GM12878 (cell line): Measurements from ENCODE around the gene YWHAG. TPM values are rescaled to one million over a fixed set of nuclear protein-coding genes. Genes with fewer than 3 reads are reported as not detected.

Source experiments
- ATAC-seq: fragments of 200-7000 bp; cut with Tn5 transposase; 3 replicates; pipeline ENCODE4 v1.9.1; 2020; ENCODE audit warnings: mild to moderate bottlenecking, moderate library complexity
- BruUV-seq: library from RNA; stranded (reverse); fragments of 400-500 nt; replicated peaks from 2 replicates; lab custom pipeline; 2021; lab: Mats Ljungman, UMichigan
- CTCF ChIA-PET: fragments of 300-600 bp; sonication (Branson Sonifier 250); formaldehyde crosslinking; extraction: SDS; loops from one replicate; lab custom pipeline; 2021; ENCODE audit warnings: inconsistent platforms; lab: Yijun Ruan, JAX
- POLR2A ChIA-PET: fragments of 350-600 bp; formaldehyde crosslinking; extraction: SDS; loops from one replicate; lab custom pipeline; 2021; ENCODE audit warnings: inconsistent platforms; lab: Charles Lee
- RAD21 ChIA-PET: fragments of 300-600 bp; sonication (Branson Sonifier 250); formaldehyde crosslinking; loops from one replicate; lab custom pipeline; 2023; ENCODE audit warnings: antibody characterized with exemption; ENCODE audit not compliant: unreplicated experiment; lab: Charles Lee
- SMC1A ChIA-PET: fragments of 300-600 bp; sonication (Branson Sonifier 250); formaldehyde crosslinking; loops from one replicate; lab custom pipeline; 2023; ENCODE audit not compliant: unreplicated experiment, uncharacterized antibody; lab: Charles Lee
- DNase-seq: peaks from one replicate; pipeline ENCODE4 v3.0.0-alpha.2; 2011; ENCODE audit warnings: low read depth, low spot score
- FAIRE-seq: peaks from 3 replicates; lab custom pipeline; 2011; peaks lifted over from hg19 to GRCh38; lab: Jason Lieb, UNC
- H2AFZ ChIP-seq: 2 replicates; pipeline ENCODE4 v1.6.0; 2011; ENCODE audit warnings: low read depth, low read length, control low read depth; ENCODE audit not compliant: control insufficient read depth
- H3K27ac ChIP-seq: 2 replicates; pipeline ENCODE4 v1.5.1; 2011; ENCODE audit warnings: control low read depth; ENCODE audit not compliant: control insufficient read depth, insufficient read depth
- H3K27me3 ChIP-seq, 2 experiments: replicated peaks in 1 of 2; 2 replicates each; pipeline versions ENCODE4 v1.6.0 to v1.6.1; 2011; ENCODE audit warnings: low read length in 1 of 2; ENCODE audit not compliant: control insufficient read depth in 2 of 2, insufficient read depth in 2 of 2
- H3K36me3 ChIP-seq, 2 experiments: 2 replicates each; pipeline ENCODE4 v1.5.1; 2011; ENCODE audit warnings: low read length in 1 of 2; ENCODE audit not compliant: control insufficient read depth in 2 of 2, insufficient read depth in 2 of 2
- H3K4me1 ChIP-seq: 2 replicates; pipeline ENCODE4 v1.6.1; 2011; ENCODE audit warnings: mild to moderate bottlenecking, low read length, moderate library complexity, mixed read lengths; ENCODE audit not compliant: control insufficient read depth, insufficient read depth
- H3K4me2 ChIP-seq: 2 replicates; pipeline ENCODE4 v1.6.0; 2011; ENCODE audit warnings: control low read depth; ENCODE audit not compliant: control insufficient read depth, insufficient read depth
- H3K4me3 ChIP-seq: fragments of 200-600 bp; sonication (generic); 2 replicates; pipeline ENCODE4 v1.5.1; 2016
- H3K79me2 ChIP-seq: 2 replicates; pipeline ENCODE4 v1.6.0; 2011; ENCODE audit warnings: low read length; ENCODE audit not compliant: control insufficient read depth, insufficient read depth
- H3K9ac ChIP-seq: 2 replicates; pipeline ENCODE4 v1.8.0; 2011; ENCODE audit warnings: low read length, control low read depth, mixed read lengths; ENCODE audit not compliant: control insufficient read depth, insufficient read depth
- H3K9me3 ChIP-seq: replicated peaks from 3 replicates; pipeline ENCODE4 v1.5.1; 2011; ENCODE audit warnings: mild to moderate bottlenecking, low read length; ENCODE audit not compliant: control insufficient read depth, insufficient read depth
- H4K20me1 ChIP-seq: 2 replicates; pipeline ENCODE4 v1.6.0; 2011; ENCODE audit not compliant: control insufficient read depth, insufficient read depth
- BACH1 ChIP-seq: fragments of 450-650 bp; IDR thresholded peaks from 2 replicates; pipeline ENCODE4 v1.6.1; 2017; ENCODE audit warnings: mild to moderate bottlenecking, borderline replicate concordance
- CHD1 ChIP-seq: IDR thresholded peaks from 2 replicates; pipeline ENCODE4 v1.6.1; 2012; ENCODE audit warnings: low read depth, low read length, improper control_type of control experiment
- CTCF ChIP-seq, 3 experiments: IDR thresholded peaks in 2 of 3; conservative IDR thresholded peaks in 1 of 3; 2 replicates each; pipeline ENCODE4 v1.5.1; 2011; ENCODE audit warnings: low read depth in 3 of 3, low read length in 3 of 3, mild to moderate bottlenecking in 3 of 3, control low read depth in 2 of 3, moderate library complexity in 2 of 3, inconsistent platforms in 1 of 3, mixed read lengths in 1 of 3; ENCODE audit not compliant: control insufficient read depth in 2 of 3, insufficient read depth in 1 of 3; ENCODE audit errors: extremely low read depth in 1 of 3
- KLF5 ChIP-seq: fragments of 450-650 bp; IDR thresholded peaks from 2 replicates; pipeline ENCODE4 v1.6.1; 2014; ENCODE audit warnings: mild to moderate bottlenecking; ENCODE audit not compliant: partially characterized antibody
- LARP7 ChIP-seq: fragments of 450-650 bp; IDR thresholded peaks from 2 replicates; pipeline ENCODE4 v1.6.1; 2017; ENCODE audit warnings: mild to moderate bottlenecking
- MYC ChIP-seq: IDR thresholded peaks from 2 replicates; pipeline ENCODE4 v1.6.1; 2011; ENCODE audit warnings: mild to moderate bottlenecking, low read length, moderate library complexity, inconsistent platforms; ENCODE audit not compliant: insufficient read depth, insufficient replicate concordance, insufficient read length, severe bottlenecking
- NFYA ChIP-seq: IDR thresholded peaks from 2 replicates; pipeline ENCODE4 v1.6.1; 2011; ENCODE audit warnings: low read depth, mild to moderate bottlenecking, low read length, improper control_type of control experiment, borderline replicate concordance
- PAX8 ChIP-seq: fragments of 450-650 bp; IDR thresholded peaks from 2 replicates; pipeline ENCODE4 v1.6.1; 2017; ENCODE audit warnings: mild to moderate bottlenecking, moderate library complexity
- PML ChIP-seq: IDR thresholded peaks from 2 replicates; pipeline ENCODE4 v1.6.1; 2012; ENCODE audit warnings: low read length, inconsistent platforms
- POLR2A ChIP-seq: IDR thresholded peaks from 2 replicates; pipeline ENCODE4 v1.6.1; 2011; ENCODE audit warnings: low read depth, mild to moderate bottlenecking, low read length
- POU2F2 ChIP-seq: IDR thresholded peaks from 3 replicates; pipeline ENCODE4 v1.6.1; 2011; ENCODE audit warnings: low read depth, mild to moderate bottlenecking, low read length, borderline replicate concordance
- PRDM15 ChIP-seq: fragments of 450-650 bp; formaldehyde crosslinking; IDR thresholded peaks from 2 replicates; pipeline ENCODE4 v1.4.0; 2020; ENCODE audit warnings: mild to moderate bottlenecking, moderate library complexity
- REST ChIP-seq: IDR thresholded peaks from 2 replicates; pipeline ENCODE4 v1.6.1; 2012; ENCODE audit warnings: mild to moderate bottlenecking, low read depth, low read length
- SMARCA5 ChIP-seq: fragments of 450-650 bp; IDR thresholded peaks from 2 replicates; pipeline ENCODE4 v1.6.1; 2017; ENCODE audit warnings: mild to moderate bottlenecking
- SUPT20H ChIP-seq: IDR thresholded peaks from 2 replicates; pipeline ENCODE4 v1.6.1; 2011; ENCODE audit warnings: low read depth, mild to moderate bottlenecking, low read length, moderate library complexity, borderline replicate concordance; ENCODE audit not compliant: control insufficient read depth
- TARDBP ChIP-seq: IDR thresholded peaks from 2 replicates; pipeline ENCODE4 v1.6.1; 2016; ENCODE audit warnings: borderline replicate concordance
- TCF3 ChIP-seq: IDR thresholded peaks from 2 replicates; pipeline ENCODE4 v1.6.1; 2012; ENCODE audit warnings: low read depth, mild to moderate bottlenecking, low read length, borderline replicate concordance; ENCODE audit not compliant: insufficient read depth
- ZNF274 ChIP-seq: IDR thresholded peaks from one replicate; pipeline ENCODE4 v1.8.0; 2011; ENCODE audit not compliant: insufficient read length, insufficient read depth
- whole genome bisulfite sequencing: methylation state at CpG from one replicate; pipeline ENCODE4 v1.1.6; 2016; ENCODE audit warnings: low lambda C conversion rate; ENCODE audit not compliant: insufficient replicate concordance, insufficient coverage; ENCODE audit errors: missing lambda C conversion rate; 5-methylcytosine and 5-hydroxymethylcytosine counted together
- in situ Hi-C: fragments of 300-500 bp; cut with MboI; formaldehyde crosslinking; loops from 9 replicates; pipeline ENCODE4 v1.14.3; 2018; ENCODE audit warnings: mixed read lengths
- intact Hi-C: fragments of 100-400 bp; cut with micrococcal nuclease; formaldehyde crosslinking; loops from one replicate; pipeline ENCODE4 v1.14.2; 2022; ENCODE audit not compliant: unreplicated experiment
- polyA plus RNA-seq, 11 experiments: library from polyadenylated mRNA; depleted of rRNA in 4 of 11; unstranded in 6 of 11; stranded (reverse) in 5 of 11; fragments of >200 nt; fragmentation: Nextera tagmentation in 4 of 11; fragmentation: Illumina TruSeq in 1 of 11; extraction: Ambion mirVana in 4 of 11; extraction: Trizol in 1 of 11; gene quantifications; 1 replicate in 1 of 11; 2 replicates in 10 of 11; pipeline versions ENCODE4 v1.2.1 to v1.2.3, GENCODE V29; 2011 to 2016; ENCODE audit warnings: inconsistent platforms in 2 of 11, missing spikeins in 2 of 11, low read depth in 1 of 11
- total RNA-seq, 4 experiments: library from RNA; depleted of rRNA in 3 of 4; stranded (reverse); fragments of >200 nt in 3 of 4; fragmentation: Illumina TruSeq in 1 of 4; extraction: Trizol in 1 of 4; gene quantifications; 2 replicates each; pipeline versions ENCODE4 v1.2.1 to v1.2.3, GENCODE V29; 2013 to 2021

The YWHAG gene
- total and polyA plus RNA-seq, 10 of the 15 experiments (the other 5 are each of a cell fraction or from before 2014, with no cell fraction given) = 20.2 to 157 (median 41.3) TPM

- WGBS = 89% methylated on average over 7 of the region's 7 CpGs
- H3K36me3 ChIP-seq = no peaks in the 10 kb centered on the region
- BruUV-seq = no TSS peak
- DNase-seq = no peak
- H3K27me3 ChIP-seq = no peaks in the 10 kb centered on the region
- H3K9me3 ChIP-seq = no peaks in the 10 kb centered on the region
- H3K79me2 ChIP-seq = no peaks in the 10 kb centered on the region
- intact Hi-C loops = no loop called here
- FAIRE-seq = no peak
- ChIA-PET CTCF (no interaction called here), POLR2A (no interaction called here), RAD21 (no interaction called here), SMC1A (no interaction called here)
- H3K4me3 ChIP-seq = no peak overlapping the region
- ATAC-seq = no peak
- H3K27ac ChIP-seq = no peak overlapping the region
- in situ Hi-C loops = no loop called here
- no peak overlapping the region for H3K4me2 ChIP-seq
- no peak overlapping the region for H2AFZ ChIP-seq
- H3K4me1 ChIP-seq = peaks cover 3% of the 10 kb centered on the region
- no peaks in the 10 kb centered on the region for H4K20me1 ChIP-seq
- H3K9ac ChIP-seq = no peak overlapping the region
- TF ChIP-seq SUPT20H = no peak
- no peak for TF ChIP-seq CTCF (IDR thresholded peaks at IDR 0.05 in 2 of 3, conservative IDR thresholded peaks at IDR 0.05 in 1 of 3; ENCODE audit: control insufficient read depth in 2 of 3, extremely low read depth in 1 of 3, insufficient read depth in 1 of 3, low read depth in 3 of 3, low read length in 3 of 3)
- no peak for TF ChIP-seq BACH1
- no peak for TF ChIP-seq KLF5
- no peak for TF ChIP-seq PML
- no peak for TF ChIP-seq MYC
- no peak for TF ChIP-seq ZNF274
- no peak for TF ChIP-seq CHD1
- TF ChIP-seq PAX8 = no peak
- no peak for TF ChIP-seq NFYA
- TF ChIP-seq SMARCA5 = no peak
- TF ChIP-seq POU2F2 = no peak
- TF ChIP-seq REST = no peak
- no peak for TF ChIP-seq TARDBP
- TF ChIP-seq POLR2A = no peak
- no peak for TF ChIP-seq LARP7
- no peak for TF ChIP-seq TCF3
- TF ChIP-seq PRDM15 (CRISPR knock-in tag) = no peak
Measured at GRCh38 chr7:76381814-76382213, 23.0 kb upstream of the YWHAG start.
